SW480 (cell line): Measurements from ENCODE around the gene TOE1.
"Not testable (repeated sequence)": the region's sequence is repeated elsewhere in the genome, so short reads cannot be mapped to it uniquely, and the experiment has no call there.

Experiments
- DNase-seq: peaks from one replicate; pipeline ENCODE4 v3.0.0-alpha.2; 2016; ENCODE audit warnings: low spot score

Gene TOE1

GRCh38 chr1:45355683-45356082, 15.7 kb downstream of the TOE1 start:
- DNase-seq, result no peak

DNA sequence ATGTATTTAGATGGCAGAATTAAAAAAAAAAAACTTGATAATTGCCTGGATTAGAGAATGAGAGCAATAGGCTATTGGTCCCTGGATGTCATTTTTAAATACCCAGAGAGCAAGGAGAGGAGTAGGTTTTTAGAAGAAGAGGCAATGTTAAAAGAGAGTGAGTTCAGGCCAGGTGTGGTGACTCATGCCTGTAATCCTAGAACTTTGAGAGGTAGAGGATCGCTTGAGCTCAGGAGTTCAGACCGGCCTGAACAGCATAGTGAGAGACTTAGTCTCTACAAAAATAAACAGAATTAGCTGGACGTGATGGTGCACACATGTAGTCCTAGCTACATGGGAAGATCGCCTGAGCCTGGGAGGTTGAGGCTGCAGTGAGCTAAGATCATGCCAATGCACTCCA, 16.2 kb downstream of the TOE1 start:
- DNase-seq, result peak; percentile 41

GRCh38 chr1:45359882-45360513, 20.0 kb downstream of the TOE1 start:
- DNase-seq, result peak; percentile 39

DNA sequence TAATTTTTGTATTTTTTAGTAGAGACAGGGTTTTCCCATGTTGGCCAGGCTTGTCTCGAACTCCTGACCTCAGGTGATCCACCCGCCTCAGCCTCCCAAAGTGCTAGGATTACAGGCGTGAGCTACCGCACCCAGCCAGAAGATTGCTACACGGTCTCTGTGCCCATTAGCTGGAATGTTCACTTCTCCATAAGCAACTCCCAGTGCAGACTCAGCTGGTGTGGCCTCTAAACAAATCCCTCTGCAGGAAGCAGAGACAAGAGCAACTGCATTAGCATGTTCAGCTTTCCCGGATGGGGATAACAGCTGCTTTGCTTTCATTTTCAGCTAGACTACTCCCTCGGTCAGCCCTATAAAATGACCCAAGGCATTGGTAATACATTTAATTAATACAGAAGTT, 21.0 kb downstream of the TOE1 start:
- DNase-seq, result not testable (repeated sequence)

DNA sequence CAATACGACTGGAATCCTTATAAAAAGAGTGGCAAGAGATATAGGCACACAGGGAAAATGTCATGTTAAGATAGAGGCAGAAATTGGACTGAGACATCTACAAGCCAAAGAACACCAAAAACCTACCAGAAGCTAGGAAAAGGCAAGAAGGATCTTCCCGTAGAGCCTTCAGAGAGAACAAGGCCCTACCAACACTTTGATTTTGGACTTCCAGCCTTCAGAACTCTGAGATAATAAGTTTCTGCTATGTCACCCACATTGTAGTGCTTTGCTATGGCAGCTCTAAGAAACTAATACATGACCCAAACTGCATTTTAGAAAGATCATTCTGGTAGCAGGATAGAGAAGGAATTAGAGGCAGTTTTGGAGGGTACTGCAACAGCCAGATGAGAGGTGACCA, 24.3 kb downstream of the TOE1 start:
- DNase-seq, result no peak

DNA sequence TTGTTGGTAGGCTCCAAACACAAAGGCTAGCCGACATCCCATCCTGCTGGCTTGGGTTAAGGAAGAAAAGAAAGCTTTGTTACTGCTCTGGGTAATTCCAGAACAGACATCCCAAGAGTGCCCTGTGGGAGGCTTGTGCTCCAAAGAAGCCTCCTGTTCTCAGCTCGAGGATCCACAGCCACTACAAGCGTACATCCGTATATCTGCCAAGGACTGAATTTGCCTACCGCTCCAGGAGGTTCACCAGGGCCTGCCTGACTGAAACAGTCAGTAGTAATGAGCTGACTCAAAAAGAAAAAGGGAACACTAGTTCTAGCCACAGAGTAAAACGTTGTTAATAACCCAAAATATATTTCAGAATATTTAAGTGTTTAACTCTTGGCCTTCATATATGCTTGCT, 25.1 kb downstream of the TOE1 start:
- no peak for DNase-seq

GRCh38 chr1:45370575-45370974, 30.6 kb downstream of the TOE1 start:
- no peak for DNase-seq

DNA sequence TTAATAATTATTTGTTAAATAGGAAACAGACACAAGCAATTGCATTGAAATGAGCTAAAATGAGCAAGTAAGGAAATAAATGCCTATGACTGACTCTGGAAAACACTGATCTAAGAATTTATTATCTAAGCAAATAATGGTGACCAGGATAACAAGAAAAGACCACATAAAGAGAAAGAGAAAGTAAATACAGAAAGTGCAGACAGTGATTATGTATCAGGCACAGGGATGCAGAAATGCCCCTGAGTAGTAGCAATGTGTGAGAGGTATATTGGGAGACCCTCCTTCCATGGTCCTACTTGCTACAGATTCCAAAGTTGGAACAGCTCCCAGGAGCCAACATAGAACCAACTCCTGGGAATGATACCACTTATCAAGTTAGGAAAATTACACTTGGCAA, 33.6 kb downstream of the TOE1 start:
- no peak for DNase-seq

DNA sequence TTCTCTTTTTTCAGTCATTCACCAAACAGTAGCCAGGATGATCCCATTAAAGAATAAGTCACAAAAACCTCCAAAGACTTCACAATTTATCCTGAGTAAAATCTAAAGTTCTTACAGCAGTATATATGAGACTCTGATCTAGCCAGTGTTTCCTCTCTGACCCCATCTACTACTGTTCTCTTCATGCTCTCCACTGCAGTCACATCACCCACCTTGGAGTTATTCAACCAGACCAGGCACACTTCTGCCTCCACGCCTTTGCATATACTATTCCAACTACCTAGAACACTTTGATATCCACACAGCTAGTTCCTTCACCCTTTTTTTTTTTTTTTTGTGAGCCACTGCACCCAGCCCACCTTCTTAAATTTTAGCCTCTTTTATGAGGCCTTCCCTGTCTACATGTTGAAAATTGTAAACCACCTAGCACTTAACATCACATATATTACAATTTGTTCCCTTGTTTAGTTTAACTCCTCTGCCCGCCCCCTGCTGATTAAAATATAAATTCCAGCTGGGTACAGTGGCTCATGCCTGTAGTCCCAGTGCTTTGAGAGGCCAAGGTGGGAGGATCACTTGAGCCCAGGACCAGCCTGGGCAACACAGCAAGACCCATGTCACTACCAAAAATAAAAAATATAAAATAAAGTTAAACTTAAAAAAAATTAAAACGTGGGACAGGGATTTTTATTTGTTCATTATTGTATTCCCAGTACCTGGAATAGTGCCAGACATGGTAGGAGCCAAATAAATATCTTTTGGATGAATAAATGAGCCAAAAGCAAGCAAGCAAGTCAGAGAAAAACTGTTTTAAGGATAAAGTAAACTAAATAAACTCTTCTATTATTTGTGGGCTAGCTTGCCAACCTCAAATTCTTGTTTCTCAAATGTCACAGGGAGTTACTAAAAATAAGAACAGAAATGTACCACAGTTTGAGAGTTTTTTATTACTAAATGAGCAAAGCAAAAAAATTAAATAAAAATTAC, 35.4 kb downstream of the TOE1 start:
- DNase-seq, result no peak

- DNase-seq, result no peak
Observed at GRCh38 chr1:45378184-45378583, 38.2 kb downstream of the TOE1 start.

GRCh38 chr1:45379524-45379923, 39.6 kb downstream of the TOE1 start:
- DNase-seq, result no peak

- no peak for DNase-seq
Observed at GRCh38 chr1:45380125-45380524, 40.2 kb downstream of the TOE1 start.

DNA sequence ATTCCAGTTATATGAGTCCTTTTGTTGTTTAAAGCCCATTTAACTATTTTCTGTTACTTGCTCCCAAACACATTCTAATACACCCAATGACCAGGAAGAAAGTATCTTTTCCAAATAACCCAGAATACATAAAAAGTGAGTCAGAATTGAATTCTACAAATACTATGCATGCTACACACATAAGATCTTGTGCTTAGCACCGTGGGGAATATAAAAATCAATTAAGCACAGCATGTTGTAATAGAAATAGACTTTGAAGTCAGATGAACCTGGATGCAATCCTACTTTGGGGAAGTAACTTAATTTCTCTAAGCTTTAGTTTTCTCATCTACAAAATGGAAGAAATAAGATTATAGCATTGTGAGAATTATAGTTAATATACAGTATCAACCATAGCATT, 40.8 kb downstream of the TOE1 start:
- DNase-seq, result no peak

GRCh38 chr1:45381243-45381642, 41.3 kb downstream of the TOE1 start:
- DNase-seq, result no peak

DNA sequence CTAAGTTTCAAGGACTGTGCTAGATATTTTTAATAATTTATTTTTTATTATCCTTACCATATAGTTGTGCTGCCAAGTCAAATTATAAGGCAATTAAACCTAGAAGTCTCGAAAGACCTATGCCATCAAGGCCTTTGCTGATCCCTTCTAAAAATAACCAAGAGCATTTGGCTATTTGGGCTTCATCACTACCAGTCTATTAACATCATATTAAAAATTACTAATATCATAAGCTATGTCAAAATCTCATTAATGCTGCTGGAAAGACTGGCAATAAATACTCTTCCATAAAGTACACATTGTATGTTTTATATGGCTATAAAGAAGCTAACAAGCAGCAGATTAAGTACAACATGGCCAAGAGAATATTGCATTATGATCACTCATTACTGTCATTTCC, 43.2 kb downstream of the TOE1 start:
- DNase-seq, result no peak

DNA sequence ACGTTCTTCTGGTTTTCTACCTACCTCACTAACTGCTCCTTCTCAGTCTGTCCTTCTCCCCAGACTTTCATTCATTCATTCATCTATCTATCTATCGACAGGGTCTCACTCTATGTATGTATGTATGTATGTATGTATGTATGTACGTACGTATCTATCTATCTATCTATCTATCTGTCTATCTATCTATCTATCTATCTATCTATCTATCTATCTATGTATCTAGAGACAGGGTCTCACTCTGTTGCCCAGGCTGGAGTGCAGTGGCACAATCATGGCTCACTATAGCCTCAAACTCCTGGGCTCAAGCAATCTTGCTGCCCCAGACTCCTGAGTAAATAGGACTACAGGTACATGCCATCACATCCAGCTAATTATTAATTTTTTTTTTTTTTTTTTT, 44.2 kb downstream of the TOE1 start:
- not testable (repeated sequence) for DNase-seq

DNA sequence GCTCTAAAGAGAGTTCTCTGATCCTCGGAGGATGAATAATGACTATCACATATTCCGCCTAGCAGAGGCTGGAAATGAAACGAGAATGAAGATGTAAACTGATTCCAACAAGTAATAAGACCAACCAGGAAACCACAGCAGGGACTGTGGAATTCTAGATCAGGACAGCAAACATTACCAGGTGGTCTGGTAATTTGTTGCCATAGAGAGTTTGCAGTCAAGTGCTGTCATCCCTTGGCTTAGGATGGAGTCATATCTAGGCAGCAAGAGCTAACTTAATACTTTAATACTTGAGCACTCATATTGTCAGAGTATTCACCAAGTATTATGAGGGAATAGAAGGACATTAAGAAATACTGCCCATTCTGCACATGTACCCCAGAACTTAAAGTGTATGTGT, 45.3 kb downstream of the TOE1 start:
- DNase-seq, result no peak

DNA sequence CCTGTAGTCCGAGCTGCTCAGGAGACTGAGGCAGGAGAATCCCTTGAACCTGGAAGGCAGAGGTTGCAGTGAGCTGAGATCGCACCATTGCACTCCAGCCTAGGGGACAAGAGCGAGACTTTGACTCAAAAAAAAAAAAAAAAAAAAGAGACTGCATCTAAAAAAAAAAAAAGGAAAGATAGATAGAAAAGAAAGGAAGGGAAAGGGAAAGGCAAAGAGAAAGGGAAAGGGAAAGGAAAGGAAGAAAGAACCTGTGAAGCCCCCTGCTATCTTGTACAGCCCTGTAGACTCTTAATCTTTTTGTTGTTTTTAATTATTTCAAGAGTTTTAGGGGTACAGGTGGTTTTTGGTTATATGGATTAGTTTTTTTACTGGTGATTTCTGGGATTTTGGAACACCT, 46.2 kb downstream of the TOE1 start:
- no peak for DNase-seq
